Keratinocyte (primary cell): ENCODE results near the gene SNTG2. TPM values are rescaled to one million over a fixed set of nuclear protein-coding genes. Genes with fewer than 3 reads are reported as not detected.

Experiments used
- DNase-seq: peaks from one replicate; pipeline ENCODE4 v3.0.0-alpha.2; 2011; ENCODE audit warnings: low read depth, missing footprints, low spot score
- FAIRE-seq: peaks from 2 replicates; lab custom pipeline; 2011; peaks lifted over from hg19 to GRCh38; lab: Jason Lieb, UNC
- H2AFZ ChIP-seq: 2 replicates; pipeline ENCODE4 v1.6.0; 2012; ENCODE audit warnings: low read length, control low read depth, inconsistent platforms; ENCODE audit not compliant: control insufficient read depth
- H3K27ac ChIP-seq: 2 replicates; pipeline ENCODE4 v1.5.1; 2011; ENCODE audit warnings: low read length; ENCODE audit not compliant: control insufficient read depth, insufficient read depth
- H3K27me3 ChIP-seq: 3 replicates; pipeline ENCODE4 v1.6.0; 2011; ENCODE audit warnings: low read length; ENCODE audit not compliant: control insufficient read depth, insufficient read depth; ENCODE audit errors: extremely low read depth
- H3K36me3 ChIP-seq, 2 experiments: 2 replicates in 1 of 2; 3 replicates in 1 of 2; pipeline ENCODE4 v1.5.1; 2011; ENCODE audit warnings: low read length in 2 of 2, mild to moderate bottlenecking in 1 of 2; ENCODE audit not compliant: control insufficient read depth in 2 of 2, insufficient read depth in 2 of 2; ENCODE audit errors: extremely low read depth in 1 of 2
- H3K4me1 ChIP-seq: 3 replicates; pipeline ENCODE4 v1.5.1; 2011; ENCODE audit warnings: low read length; ENCODE audit not compliant: control insufficient read depth, insufficient read depth; ENCODE audit errors: extremely low read depth
- H3K4me2 ChIP-seq: 3 replicates; pipeline ENCODE4 v1.6.0; 2011; ENCODE audit warnings: low read depth, low read length; ENCODE audit not compliant: control insufficient read depth, insufficient read depth; ENCODE audit errors: extremely low read depth
- H3K4me3 ChIP-seq, 3 experiments: fragments of 200-600 bp in 1 of 3; sonication (generic) in 1 of 3; 2 replicates in 2 of 3; 3 replicates in 1 of 3; pipeline ENCODE4 v1.5.1; 2011 to 2016; ENCODE audit warnings: low read length in 3 of 3, mild to moderate bottlenecking in 3 of 3, control low read depth in 2 of 3, inconsistent platforms in 1 of 3, low read depth in 1 of 3, mixed read lengths in 1 of 3, mixed run types in 1 of 3, moderate library complexity in 1 of 3; ENCODE audit not compliant: control insufficient read depth in 2 of 3, insufficient read depth in 2 of 3; ENCODE audit errors: extremely low read depth in 1 of 3
- H3K79me2 ChIP-seq: 2 replicates; pipeline ENCODE4 v1.6.0; 2012; ENCODE audit warnings: low read length; ENCODE audit not compliant: control insufficient read depth, insufficient read depth
- H3K9ac ChIP-seq: 3 replicates; pipeline ENCODE4 v1.6.0; 2011; ENCODE audit warnings: low read length; ENCODE audit not compliant: control insufficient read depth, insufficient read depth; ENCODE audit errors: extremely low read depth
- H3K9me1 ChIP-seq: 3 replicates; pipeline ENCODE4 v1.6.0; 2011; ENCODE audit warnings: low read length; ENCODE audit not compliant: control insufficient read depth, insufficient read depth; ENCODE audit errors: extremely low read depth
- H3K9me3 ChIP-seq: 2 replicates; pipeline ENCODE4 v1.5.1; 2012; ENCODE audit warnings: low read depth, low read length; ENCODE audit not compliant: control insufficient read depth
- H4K20me1 ChIP-seq: 3 replicates; pipeline ENCODE4 v1.6.0; 2011; ENCODE audit warnings: low read length; ENCODE audit not compliant: control insufficient read depth, insufficient read depth; ENCODE audit errors: extremely low read depth
- CTCF ChIP-seq, 3 experiments: IDR thresholded peaks in 1 of 3; conservative IDR thresholded peaks in 1 of 3; optimal IDR thresholded peaks in 1 of 3; 2 replicates in 2 of 3; 3 replicates in 1 of 3; pipeline versions ENCODE3 to v1.5.1; 2011; ENCODE audit warnings: low read length in 3 of 3, mild to moderate bottlenecking in 3 of 3, moderate library complexity in 2 of 3, control low read depth in 1 of 3, inconsistent platforms in 1 of 3; ENCODE audit not compliant: insufficient read depth in 2 of 3; ENCODE audit errors: extremely low read depth in 1 of 3
- EZH2 ChIP-seq: IDR thresholded peaks from one replicate; pipeline ENCODE4 v1.6.1; 2012; ENCODE audit warnings: inconsistent platforms, mild to moderate bottlenecking, low read length, moderate library complexity
- dilution Hi-C: fragments of 300-500 bp; cut with MboI; formaldehyde crosslinking; loops from one replicate; pipeline ENCODE4 v1.7.0; 2020; ENCODE audit warnings: low sequenced_read_pairs; ENCODE audit not compliant: extremely low pct_ligation_motif_present
- polyA plus RNA-seq, 5 experiments: library from polyadenylated mRNA; depleted of rRNA in 3 of 5; stranded (reverse) in 3 of 5; stranded (forward) in 1 of 5; unstranded in 1 of 5; fragments of >200 nt; gene quantifications; 1 replicate in 1 of 5; 2 replicates in 3 of 5; 3 replicates in 1 of 5; pipeline versions ENCODE4 v1.2.1 to v1.2.3, GENCODE V29; 2011 to 2012; ENCODE audit warnings: missing spikeins in 2 of 5, low read depth in 1 of 5, low replicate concordance in 1 of 5

Gene SNTG2
- polyA plus RNA-seq, 1 donor (not counting 4 experiments of a cell fraction or from before 2014, with no cell fraction given) = not detected

GRCh38 chr2:953975-954686 lies 3.5 kb downstream of the SNTG2 start:
- H3K27ac ChIP-seq = no peak overlapping the region
- H3K4me1 ChIP-seq = no peaks in the 10 kb centered on the region
- H3K9ac ChIP-seq = no peak overlapping the region
- no peaks in the 10 kb centered on the region for H3K9me3 ChIP-seq
- no peak for DNase-seq
- no peaks in the 10 kb centered on the region for H3K79me2 ChIP-seq
- H4K20me1 ChIP-seq = no peaks in the 10 kb centered on the region
- FAIRE-seq = no peak
- TF ChIP-seq EZH2 = no peak
- TF ChIP-seq CTCF (optimal IDR thresholded peaks at IDR 0.05 in 1 of 3, IDR thresholded peaks at IDR 0.05 in 1 of 3, conservative IDR thresholded peaks at IDR 0.05 in 1 of 3; ENCODE audit: extremely low read depth in 1 of 3, insufficient read depth in 2 of 3, low read length in 3 of 3) = no peak
- H3K36me3 ChIP-seq = no peaks in the 10 kb centered on the region
- H3K4me3 ChIP-seq = no peak overlapping the region
- H3K9me1 ChIP-seq = no peaks in the 10 kb centered on the region
- H2AFZ ChIP-seq = no peak overlapping the region
- dilution Hi-C loops = no loop called here
- H3K4me2 ChIP-seq = no peak overlapping the region
- peaks cover 23% of the 10 kb centered on the region for H3K27me3 ChIP-seq

GRCh38 chr2:954687-955000 lies 4.0 kb downstream of the SNTG2 start:
- Histone ChIP-seq H3K27me3 (peaks cover 18% of the 10 kb centered on the region), H3K4me3 (no peak overlapping the region), H3K79me2 (no peaks in the 10 kb centered on the region), H3K36me3 (no peaks in the 10 kb centered on the region), H3K4me1 (no peaks in the 10 kb centered on the region), H2AFZ (no peak overlapping the region), H3K9me1 (no peaks in the 10 kb centered on the region), H3K27ac (no peak overlapping the region), H4K20me1 (no peaks in the 10 kb centered on the region), H3K9me3 (no peaks in the 10 kb centered on the region), H3K4me2 (no peak overlapping the region), H3K9ac (no peak overlapping the region)
- dilution Hi-C loops = no loop called here
- DNase-seq = no peak
- TF ChIP-seq EZH2 = no peak
- no peak for TF ChIP-seq CTCF (optimal IDR thresholded peaks at IDR 0.05 in 1 of 3, IDR thresholded peaks at IDR 0.05 in 1 of 3, conservative IDR thresholded peaks at IDR 0.05 in 1 of 3; ENCODE audit: extremely low read depth in 1 of 3, insufficient read depth in 2 of 3, low read length in 3 of 3)
- no peak for FAIRE-seq
